Neural crest cell (in vitro differentiated cells): ENCODE data around the gene SLC7A8. TPM values are rescaled to one million over a fixed set of nuclear protein-coding genes. Genes with fewer than 3 reads are reported as not detected.
"Not testable (repeated sequence)": the region's sequence is repeated elsewhere in the genome, so short reads cannot be mapped to it uniquely, and the experiment has no call there.

Experiments used
- DNase-seq: peaks from one replicate; pipeline ENCODE4 v3.0.0; 2021; ENCODE audit warnings: low read depth, mixed read lengths, low spot score
- H3K27ac Mint-ChIP-seq: one replicate; pipeline ENCODE4 v1.8.0; 2021; ENCODE audit warnings: mild to moderate bottlenecking, mixed read lengths; ENCODE audit not compliant: unreplicated experiment
- H3K27me3 Mint-ChIP-seq: 2 replicates; pipeline ENCODE4 v1.8.0; 2021; ENCODE audit warnings: low read depth, mild to moderate bottlenecking, mixed read lengths
- H3K36me3 Mint-ChIP-seq: 2 replicates; pipeline ENCODE4 v1.8.0; 2021; ENCODE audit warnings: low read depth, mild to moderate bottlenecking, mixed read lengths
- H3K4me1 Mint-ChIP-seq: 2 replicates; pipeline ENCODE4 v1.8.0; 2021; ENCODE audit warnings: mixed read lengths
- H3K4me3 Mint-ChIP-seq: one replicate; pipeline ENCODE4 v1.8.0; 2021; ENCODE audit warnings: mild to moderate bottlenecking, mixed read lengths
- H3K9me3 Mint-ChIP-seq: 2 replicates; pipeline ENCODE4 v1.8.0; 2021; ENCODE audit warnings: mixed read lengths
- CTCF ChIP-seq: fragments of 200-600 bp; sonication (generic); conservative IDR thresholded peaks from 2 replicates; pipeline ENCODE4 v1.5.0; 2021; ENCODE audit warnings: antibody characterized with exemption, mild to moderate bottlenecking
- total RNA-seq: library from RNA; stranded (reverse); gene quantifications from 2 replicates; pipeline ENCODE4 v1.2.1, GENCODE V29; 2021

The SLC7A8 gene
- total RNA-seq, 1 donor from 2014 or later, result 9.4 TPM

DNA sequence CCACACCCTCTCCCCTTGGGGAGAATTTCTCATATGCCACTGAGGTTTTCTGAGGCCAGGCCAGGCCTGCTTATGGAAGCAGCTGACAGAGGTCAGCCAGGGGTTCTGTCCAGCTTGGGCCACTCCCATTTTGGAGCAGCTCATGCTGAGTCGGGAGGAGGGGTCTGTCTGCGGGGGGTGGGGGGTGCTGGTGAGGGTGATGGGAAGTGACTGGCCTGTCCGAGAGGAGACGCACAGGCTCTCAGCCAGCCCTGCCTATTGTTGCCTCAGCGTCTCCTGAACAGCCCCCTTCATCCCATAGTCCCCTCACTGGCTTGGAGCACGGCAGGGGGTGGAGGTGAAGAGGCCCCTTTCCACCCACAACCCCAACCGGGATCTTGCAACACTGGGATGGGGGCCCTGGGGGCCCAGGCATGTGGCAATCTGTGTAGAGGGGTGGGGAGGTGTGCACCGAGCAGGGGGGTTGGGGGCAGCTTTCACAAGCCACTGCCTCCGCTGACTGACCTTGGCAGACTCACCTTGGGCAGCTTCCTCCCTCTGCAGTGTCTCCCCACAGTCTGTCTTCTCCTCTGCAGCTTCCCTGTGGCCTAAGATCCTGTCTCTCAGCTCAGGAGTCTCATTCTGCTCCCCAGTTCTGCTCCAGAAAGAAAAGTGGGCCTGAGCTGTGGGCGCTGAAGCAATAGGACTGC, 69.9 kb downstream of the SLC7A8 start:
- Mint-ChIP-seq H3K4me1 (peaks cover 9% of the 10 kb centered on the region), H3K9me3 (no peaks in the 10 kb centered on the region), H3K27ac (no peak overlapping the region), H3K27me3 (peaks cover 3% of the 10 kb centered on the region), H3K4me3 (no peak overlapping the region), H3K36me3 (no peaks in the 10 kb centered on the region)
- no peak for DNase-seq
- no peak for TF ChIP-seq CTCF

- TF ChIP-seq CTCF, result no peak
- Mint-ChIP-seq H3K36me3 (no peaks in the 10 kb centered on the region), H3K27me3 (peaks cover 3% of the 10 kb centered on the region), H3K4me1 (peaks cover 9% of the 10 kb centered on the region), H3K9me3 (no peaks in the 10 kb centered on the region), H3K27ac (no peak overlapping the region), H3K4me3 (no peak overlapping the region)
- DNase-seq, result no peak
Measured at GRCh38 chr14:23112359-23113178, 70.9 kb downstream of the SLC7A8 start.

- no peaks in the 10 kb centered on the region for H3K9me3 Mint-ChIP-seq
- no peaks in the 10 kb centered on the region for H3K36me3 Mint-ChIP-seq
- H3K27ac Mint-ChIP-seq, result no peak overlapping the region
- no peak for DNase-seq
- peaks cover 9% of the 10 kb centered on the region for H3K4me1 Mint-ChIP-seq
- H3K4me3 Mint-ChIP-seq, result no peak overlapping the region
- no peaks in the 10 kb centered on the region for H3K27me3 Mint-ChIP-seq
- TF ChIP-seq CTCF, result no peak
Measured at GRCh38 chr14:23110579-23111365, 72.7 kb downstream of the SLC7A8 start.

DNA sequence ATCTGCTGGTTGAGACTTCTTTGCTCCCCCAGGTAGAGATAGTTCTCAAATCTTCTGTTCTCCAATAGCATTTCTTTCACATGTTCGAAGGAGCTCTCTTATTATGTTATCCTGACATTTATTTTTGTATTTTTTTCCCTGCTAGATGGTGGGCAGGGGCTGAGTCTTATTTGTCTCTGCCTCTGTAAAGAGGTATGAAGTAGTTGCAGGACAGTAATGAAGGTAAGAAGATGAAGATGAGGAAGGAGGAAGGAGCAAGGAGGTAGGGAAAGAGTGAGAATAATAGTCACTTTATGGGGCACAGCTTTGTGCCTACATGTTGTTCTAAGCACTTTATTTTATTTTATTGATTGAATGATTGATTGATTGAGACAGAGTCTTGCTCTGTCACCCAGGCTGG, 73.7 kb downstream of the SLC7A8 start:
- no peak for TF ChIP-seq CTCF
- no peak overlapping the region for H3K4me3 Mint-ChIP-seq
- peaks cover 1% of the 10 kb centered on the region for H3K27me3 Mint-ChIP-seq
- no peaks in the 10 kb centered on the region for H3K9me3 Mint-ChIP-seq
- DNase-seq, result no peak
- peaks cover 12% of the 10 kb centered on the region for H3K4me1 Mint-ChIP-seq
- no peaks in the 10 kb centered on the region for H3K36me3 Mint-ChIP-seq
- no peak overlapping the region for H3K27ac Mint-ChIP-seq

GRCh38 chr14:23108169-23108568, 75.3 kb downstream of the SLC7A8 start:
- not testable (repeated sequence) for H3K4me1 Mint-ChIP-seq, H3K27me3 Mint-ChIP-seq, DNase-seq, H3K36me3 Mint-ChIP-seq, H3K27ac Mint-ChIP-seq, H3K9me3 Mint-ChIP-seq, H3K4me3 Mint-ChIP-seq

- H3K4me3 Mint-ChIP-seq, H3K36me3 Mint-ChIP-seq, H3K4me1 Mint-ChIP-seq, H3K9me3 Mint-ChIP-seq, DNase-seq, H3K27ac Mint-ChIP-seq: not testable (repeated sequence)
- peaks cover 13% of the 10 kb centered on the region for H3K27me3 Mint-ChIP-seq
Measured at GRCh38 chr14:23107620-23108019, 75.8 kb downstream of the SLC7A8 start.
